CMK (cell line): ENCODE results near the gene FAM171A1.
A peak's percentile ranks its signal among the peaks of the same experiment; 100 is the strongest.
"Not testable (repeated sequence)": the region's sequence is repeated elsewhere in the genome, so short reads cannot be mapped to it uniquely, and the experiment has no call there.

Experiments used
- DNase-seq: peaks from one replicate; pipeline ENCODE4 v3.0.0-alpha.2; 2010; ENCODE audit warnings: low read depth

FAM171A1 gene

DNA sequence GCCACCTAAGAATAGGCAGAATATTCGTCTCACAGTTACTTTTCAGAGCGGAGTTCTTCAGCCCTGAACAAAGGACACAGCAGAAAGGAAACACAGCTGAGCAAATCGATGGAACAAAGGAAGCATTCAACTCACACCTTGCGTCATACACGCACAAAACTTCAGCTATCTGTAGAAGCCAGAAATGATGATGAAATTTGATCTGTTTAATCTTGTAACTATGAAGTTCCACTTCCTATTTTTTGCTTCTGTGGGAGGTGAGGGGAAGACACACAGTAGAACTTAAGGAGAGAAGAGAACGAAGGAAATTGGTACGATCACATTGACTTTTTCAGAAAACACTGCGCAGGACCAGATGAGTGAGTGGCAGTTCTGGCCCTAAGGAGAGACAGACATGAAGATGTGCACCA lies 26.2 kb downstream of the FAM171A1 start:
- DNase-seq = no peak

- DNase-seq = no peak
Measured at GRCh38 chr10:15344256-15344875, 26.7 kb downstream of the FAM171A1 start.

DNA sequence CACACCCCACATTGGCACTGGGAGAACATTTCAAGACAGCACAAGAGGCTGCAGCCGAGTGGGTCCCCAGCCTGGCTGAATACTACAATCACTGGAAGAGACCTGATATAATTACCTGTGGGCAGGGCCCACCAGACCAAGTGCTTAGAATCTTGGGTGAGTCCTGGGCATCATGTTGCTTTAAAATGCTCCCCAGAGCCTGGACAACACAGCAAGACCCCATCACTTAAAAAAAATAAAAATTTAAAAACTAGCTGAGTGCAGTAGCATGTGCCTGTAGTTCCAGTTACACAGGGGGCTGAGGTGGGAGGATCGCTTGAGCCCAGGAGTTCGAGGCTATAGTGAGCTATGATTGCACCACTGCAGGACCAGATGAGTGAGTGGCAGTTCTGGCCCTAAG lies 28.1 kb downstream of the FAM171A1 start:
- DNase-seq = no peak

- DNase-seq = no peak
Measured at GRCh38 chr10:15341502-15342128, 29.5 kb downstream of the FAM171A1 start.

DNA sequence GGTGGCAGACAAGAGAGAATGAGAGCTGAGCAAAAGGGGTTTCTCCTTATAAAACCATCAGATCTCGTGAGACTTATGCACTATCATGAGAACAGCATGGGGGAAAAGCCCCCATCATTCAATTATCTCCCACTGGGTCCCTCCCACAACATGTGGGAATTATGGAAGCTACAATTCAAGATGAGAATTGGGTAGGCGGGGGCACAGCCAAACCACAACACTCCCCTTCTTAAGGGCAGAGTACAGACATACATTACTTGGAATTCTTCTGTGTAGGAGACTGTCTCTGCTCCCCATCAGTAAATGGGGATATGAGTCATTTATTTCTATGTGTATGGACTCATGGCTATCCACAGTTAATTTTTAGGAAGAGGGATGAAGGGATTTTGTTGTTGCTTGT lies 31.2 kb downstream of the FAM171A1 start:
- DNase-seq = no peak

- not testable (repeated sequence) for DNase-seq
Measured at GRCh38 chr10:15337441-15337923, 33.6 kb downstream of the FAM171A1 start.

DNA sequence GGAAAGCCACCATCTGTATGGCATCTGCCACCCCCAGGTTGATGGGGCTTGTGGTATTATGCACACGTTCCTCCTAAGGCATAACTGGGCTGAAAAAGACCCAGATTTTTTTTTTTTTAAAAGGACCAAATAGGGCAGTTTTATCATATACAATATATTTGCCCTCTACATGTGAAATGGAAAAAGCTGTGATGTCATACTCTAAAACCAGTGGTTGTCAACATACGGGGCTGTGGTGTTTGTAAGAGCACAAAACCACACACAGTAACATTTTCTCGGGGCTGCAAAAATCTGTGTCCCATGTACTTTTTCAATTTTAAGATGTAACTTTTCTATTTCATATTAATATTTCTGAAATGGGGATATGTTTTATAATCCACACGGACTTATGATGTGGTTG lies 34.9 kb downstream of the FAM171A1 start:
- DNase-seq = no peak

- DNase-seq = no peak
Measured at GRCh38 chr10:15335508-15335907, 35.6 kb downstream of the FAM171A1 start.

DNA sequence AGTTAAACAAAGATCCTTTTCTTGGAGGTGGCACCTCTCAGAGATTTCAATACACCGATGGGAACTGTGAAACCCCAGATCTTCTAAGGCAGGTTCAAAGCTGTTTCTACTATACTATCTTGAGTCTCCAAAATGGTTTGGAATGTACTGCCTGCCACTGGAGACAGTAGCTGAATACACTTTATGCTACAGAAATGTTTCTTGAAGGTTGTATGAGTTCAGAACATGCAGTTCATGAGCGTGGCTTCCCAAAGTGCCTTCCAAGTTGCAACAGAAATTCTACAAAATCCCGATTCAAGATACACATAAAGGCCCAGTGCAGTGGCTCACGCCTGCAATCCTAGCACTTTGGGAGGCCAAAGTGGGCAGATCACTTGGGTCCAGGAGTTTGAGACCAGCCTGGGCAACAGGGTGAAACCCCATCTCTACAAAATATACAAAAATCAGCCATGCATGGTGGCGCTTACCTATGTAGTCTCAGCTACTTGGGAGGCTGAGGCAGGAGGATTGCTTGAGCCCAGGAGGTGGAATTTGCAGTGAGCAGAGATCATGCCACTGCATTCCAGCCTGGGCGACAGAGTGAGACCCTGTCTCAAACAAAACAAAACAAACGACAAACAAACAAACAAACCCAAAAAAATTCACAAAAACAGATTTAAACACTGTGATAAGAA lies 36.3 kb downstream of the FAM171A1 start:
- DNase-seq = no peak

DNA sequence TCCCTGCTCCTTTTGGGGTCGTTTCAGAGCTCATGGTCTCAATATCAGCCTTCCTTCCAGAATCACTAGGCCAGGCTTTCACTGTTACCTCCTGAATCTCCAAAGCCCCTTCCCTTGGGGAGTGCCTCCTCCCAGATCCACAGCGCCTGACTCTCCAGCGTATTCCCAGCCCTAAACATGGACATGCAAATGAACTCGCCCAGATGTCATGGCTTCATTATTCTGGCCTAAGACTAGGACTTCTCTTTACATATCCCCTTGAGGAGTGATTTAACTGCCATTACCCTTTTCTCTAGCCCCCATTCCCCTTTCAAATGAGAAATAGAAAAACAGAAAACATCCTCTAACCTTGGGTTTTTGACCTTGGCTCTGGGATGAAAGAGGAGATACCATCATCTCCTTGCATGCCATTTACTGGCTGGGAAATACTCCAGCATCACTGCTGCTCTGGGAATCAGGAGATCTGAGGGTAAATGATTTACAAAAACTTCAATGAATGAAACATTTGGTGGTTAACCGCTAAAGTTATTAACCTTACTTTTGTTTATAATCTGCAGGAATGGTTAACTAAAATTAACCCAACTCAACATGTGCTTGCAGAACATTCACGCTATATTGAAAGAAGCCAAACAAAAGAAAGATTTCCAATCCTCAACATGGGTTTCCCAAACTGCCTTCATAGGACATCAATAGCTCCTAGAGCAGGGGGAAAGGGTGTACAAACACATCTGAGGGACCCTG lies 37.0 kb downstream of the FAM171A1 start:
- no peak for DNase-seq

- not testable (repeated sequence) for DNase-seq
Measured at GRCh38 chr10:15333181-15333580, 37.9 kb downstream of the FAM171A1 start.

DNA sequence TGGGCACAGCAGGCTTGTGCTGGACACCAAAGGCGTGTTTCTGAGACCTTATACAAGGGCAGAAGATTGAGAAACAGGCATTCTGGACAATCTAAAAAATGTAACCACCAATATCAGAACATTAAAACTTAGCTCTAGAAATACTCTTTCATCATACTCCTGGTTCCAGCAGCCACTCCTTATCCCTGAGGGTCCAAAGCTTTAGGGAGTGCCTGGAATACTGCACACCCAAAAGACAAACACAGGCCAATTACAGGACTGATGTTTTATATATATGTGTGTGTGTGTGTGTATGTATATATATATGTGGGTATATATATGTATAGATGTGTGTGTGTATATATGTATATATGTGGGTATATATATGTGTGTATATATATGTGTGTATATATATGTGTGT lies 39.6 kb downstream of the FAM171A1 start:
- DNase-seq = no peak

DNA sequence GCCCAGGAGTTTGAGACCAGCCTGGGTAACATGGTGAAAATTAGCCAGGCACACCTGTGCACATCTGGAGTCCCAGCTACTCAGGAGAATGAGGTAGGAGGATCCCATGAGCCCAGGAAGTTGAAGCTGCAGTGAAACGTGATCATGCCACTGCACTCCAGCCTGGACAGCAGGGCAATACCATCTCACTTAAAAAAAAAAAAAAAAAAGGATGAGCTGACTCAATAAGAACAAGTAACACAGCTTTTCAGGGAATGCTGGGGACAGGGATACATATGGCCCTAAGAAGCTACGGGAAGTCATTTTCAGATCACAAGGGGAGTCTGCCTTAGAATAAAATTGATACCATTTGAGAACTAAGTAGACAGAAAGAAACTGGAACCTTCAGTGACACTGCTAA lies 41.7 kb downstream of the FAM171A1 start:
- no peak for DNase-seq

- no peak for DNase-seq
Measured at GRCh38 chr10:15325944-15326284, 45.2 kb downstream of the FAM171A1 start.

- DNase-seq = peak; percentile 36
Measured at GRCh38 chr10:15325243-15325943, 45.7 kb downstream of the FAM171A1 start.

- no peak for DNase-seq
Measured at GRCh38 chr10:15324611-15325010, 46.5 kb downstream of the FAM171A1 start.

DNA sequence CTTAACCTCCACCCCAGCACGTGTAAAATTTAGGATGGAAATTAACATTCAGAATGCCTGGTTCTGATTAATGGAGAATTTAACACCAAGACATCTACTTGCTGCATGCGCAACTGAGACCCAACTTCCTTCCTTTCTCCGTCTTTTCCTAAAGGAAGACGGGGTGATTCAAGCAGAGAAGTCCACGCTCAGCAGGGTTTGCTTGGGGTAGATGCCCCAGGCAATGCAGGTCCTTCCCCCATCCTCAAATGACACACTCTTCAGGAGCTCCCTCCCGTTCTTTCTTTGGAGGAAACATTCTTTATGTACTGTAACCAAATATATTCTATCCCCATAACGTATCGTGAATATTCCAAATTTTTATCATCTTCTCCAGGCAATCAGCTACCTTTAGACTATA lies 47.0 kb downstream of the FAM171A1 start:
- no peak for DNase-seq

- no peak for DNase-seq
Measured at GRCh38 chr10:15322356-15322755, 48.7 kb downstream of the FAM171A1 start.

DNA sequence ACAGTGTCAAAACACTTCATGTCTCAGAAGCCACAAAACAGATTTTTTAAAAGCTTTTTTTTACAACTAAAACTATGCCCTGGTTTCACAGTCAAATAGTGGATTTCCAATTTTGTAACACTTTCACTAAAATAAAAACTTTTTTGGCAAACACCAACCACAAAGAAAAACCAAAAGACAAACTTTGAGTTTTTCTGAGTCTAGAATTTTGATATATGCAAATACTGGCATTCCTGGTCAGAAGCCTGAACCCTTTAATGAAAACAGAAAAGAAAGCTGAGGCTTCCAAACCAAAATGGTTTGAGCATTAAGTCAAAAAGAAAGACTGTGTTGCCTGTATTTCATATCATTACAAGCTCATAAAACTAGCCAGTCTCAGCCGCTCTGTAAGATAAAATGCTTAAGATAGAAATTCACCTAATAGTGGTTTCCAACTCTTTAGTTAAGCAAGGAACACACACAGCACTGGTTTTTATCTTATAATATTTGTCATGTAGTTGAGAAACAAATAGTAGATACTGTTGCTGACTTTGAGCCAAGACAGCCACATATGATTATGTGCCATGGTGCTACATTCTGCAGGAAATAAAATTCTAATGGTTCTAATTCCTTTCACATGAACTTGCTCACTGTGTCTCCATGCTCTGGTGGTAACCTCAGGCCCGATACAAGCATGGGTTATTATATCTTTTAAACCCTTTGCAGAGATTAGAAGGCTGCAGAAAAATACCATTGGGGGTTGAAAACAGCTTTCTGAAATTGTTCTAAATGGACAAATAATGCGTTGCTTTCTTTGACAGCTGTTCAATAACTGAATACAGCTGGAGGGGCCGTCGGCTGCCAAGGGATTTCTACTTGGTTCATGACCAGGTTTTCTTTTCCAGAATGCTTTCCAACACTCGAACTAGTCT lies 49.4 kb downstream of the FAM171A1 start:
- DNase-seq = no peak

DNA sequence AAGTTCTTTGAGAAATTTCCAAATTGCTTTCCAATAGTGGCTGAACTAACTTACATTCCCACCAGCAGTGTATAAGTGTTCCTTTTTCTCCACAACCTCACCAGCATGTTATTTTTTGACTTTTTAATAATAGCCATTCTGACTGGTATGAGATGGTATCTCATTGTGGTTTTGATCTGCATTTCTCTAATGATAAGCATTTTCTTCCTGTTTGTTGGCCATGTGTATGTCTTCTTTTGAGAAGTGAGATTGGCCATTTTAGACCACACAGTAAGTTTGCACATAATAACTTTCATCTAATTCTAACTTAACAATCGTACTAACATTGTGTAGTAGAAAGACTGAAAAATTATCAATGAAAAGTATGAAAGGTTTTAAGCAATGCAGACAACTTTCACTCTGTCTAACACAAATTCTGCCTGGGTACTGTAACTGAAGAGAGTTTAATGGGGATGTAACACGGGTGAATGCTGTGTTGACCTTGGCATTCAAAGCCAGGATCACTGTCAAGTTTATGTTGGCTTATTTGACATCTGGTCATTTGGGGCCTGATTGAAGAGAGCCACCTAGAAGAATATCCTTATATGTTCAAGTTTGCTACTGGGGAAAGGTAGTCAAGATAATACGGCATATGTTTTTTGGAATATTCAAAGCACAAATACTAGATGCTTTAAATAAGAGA lies 50.4 kb downstream of the FAM171A1 start:
- no peak for DNase-seq
